Measurements from ENCODE around the gene KCNAB1.

Gene KCNAB1

GRCh38 chr3:156140001-156140595 lies 19.7 kb downstream of the KCNAB1 start:
- no peak for DNase-seq

DNA sequence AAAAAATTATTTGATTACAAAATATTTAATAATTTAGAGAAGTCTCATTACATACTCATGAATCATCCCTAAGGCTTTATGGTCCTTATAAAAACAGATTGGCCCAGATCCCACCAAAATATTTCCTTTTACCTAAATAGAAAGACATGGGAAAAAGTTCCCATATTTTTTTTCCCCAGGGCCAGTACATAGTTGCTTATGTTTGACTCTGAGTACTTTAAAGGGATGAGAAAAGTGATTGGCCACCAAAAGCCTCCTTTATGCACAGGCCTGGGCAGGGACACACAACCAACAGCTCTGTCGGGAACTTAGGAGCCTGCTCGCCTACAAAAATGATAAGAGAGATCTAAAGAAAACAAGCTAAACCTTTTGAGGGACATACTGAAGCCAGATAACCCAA lies 22.3 kb downstream of the KCNAB1 start:
- DNase-seq: no peak

- DNase-seq: no peak
Observed at GRCh38 chr3:156143136-156143535, 22.8 kb downstream of the KCNAB1 start.

DNA sequence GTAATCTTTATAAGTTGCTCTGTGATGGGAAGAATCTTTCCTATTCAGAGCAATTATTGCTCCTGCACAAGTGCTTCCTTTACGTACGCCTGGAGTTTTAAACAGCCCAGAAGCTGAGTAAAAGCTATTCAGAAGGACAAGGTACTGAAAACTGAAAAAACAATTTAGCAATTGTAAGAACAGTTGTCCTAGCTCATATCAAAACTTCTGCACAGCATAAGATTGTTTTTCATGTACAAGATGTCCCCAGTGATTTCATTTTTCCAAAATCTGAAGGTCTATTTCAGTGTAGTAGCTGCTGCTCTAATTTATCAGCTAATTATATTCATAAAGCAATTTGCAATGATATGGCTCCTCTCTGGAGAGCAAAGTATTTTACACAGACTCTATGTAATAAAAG lies 23.7 kb downstream of the KCNAB1 start:
- DNase-seq: no peak

- DNase-seq: no peak
Observed at GRCh38 chr3:156145866-156146265, 25.5 kb downstream of the KCNAB1 start.

DNA sequence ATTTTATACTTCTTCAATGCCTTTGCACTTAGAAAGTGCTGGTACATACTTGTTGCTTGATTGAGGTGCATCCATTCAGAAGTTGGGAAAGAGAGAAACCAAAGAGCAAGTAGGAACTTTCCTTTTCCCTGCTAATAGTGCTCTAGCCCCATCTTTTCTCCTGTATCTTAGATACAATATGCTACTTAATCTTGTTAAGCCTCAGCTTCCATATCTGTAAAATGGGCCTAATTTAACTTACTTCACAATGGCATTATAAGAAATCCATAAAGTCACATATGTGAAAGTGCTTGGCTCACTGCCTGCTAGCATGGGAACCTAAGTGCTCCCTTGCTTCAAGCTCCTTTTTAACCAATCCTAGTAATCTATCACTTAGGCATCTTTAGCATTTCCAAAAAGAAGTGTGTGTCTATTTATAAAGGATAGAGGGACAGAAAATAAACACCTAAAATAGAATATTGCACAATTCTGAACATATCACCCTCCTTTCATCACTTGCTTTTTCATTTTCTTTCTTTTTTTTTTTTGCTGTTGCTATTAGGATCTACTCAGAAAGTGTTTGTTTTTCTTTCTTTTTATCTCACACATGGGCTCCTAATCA lies 28.1 kb downstream of the KCNAB1 start:
- no peak for DNase-seq

DNA sequence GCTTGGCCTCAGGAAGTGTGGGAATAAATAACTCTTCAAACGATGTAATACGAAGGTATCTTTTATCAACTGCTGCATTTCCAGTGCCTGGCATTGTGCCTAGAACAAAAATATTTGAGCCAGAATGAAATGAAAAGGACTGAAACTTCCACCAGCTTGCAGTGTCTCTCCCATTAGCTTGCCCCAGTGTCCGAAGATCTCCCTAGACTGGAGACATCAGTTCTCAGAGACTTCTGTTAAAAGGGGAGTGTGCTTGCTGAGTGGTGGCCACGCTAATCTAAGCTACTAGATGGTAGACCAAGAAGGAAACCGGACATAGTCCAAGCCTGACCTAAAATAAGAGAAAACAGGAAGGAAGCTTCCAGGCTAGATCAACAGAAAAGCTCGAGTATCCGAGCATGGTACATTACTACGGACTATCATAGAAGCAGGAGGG lies 28.6 kb downstream of the KCNAB1 start:
- DNase-seq: peak in 1 of 2 experiments; percentile 15

DNA sequence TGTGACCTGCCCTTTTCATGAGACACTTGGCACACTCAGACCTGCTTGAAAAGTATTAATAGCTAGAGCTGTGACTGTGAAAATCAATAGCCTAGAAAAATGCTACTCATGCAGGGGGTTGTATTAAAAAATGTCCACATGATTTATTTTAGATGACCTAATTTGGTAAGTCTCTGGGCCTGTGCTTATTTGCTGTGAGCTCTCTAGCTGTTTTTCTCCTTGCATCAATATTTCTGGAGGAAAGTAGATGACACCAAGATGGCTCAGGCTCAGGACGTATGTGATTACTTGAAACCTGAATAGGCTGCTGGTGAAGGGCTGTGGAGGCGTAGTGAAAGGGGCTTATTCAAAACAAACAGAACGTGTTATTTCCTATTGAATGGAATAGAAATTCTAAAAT lies 29.5 kb downstream of the KCNAB1 start:
- no peak for DNase-seq

GRCh38 chr3:156150434-156151066 lies 30.2 kb downstream of the KCNAB1 start:
- DNase-seq: peak; percentile 67 to 80

DNA sequence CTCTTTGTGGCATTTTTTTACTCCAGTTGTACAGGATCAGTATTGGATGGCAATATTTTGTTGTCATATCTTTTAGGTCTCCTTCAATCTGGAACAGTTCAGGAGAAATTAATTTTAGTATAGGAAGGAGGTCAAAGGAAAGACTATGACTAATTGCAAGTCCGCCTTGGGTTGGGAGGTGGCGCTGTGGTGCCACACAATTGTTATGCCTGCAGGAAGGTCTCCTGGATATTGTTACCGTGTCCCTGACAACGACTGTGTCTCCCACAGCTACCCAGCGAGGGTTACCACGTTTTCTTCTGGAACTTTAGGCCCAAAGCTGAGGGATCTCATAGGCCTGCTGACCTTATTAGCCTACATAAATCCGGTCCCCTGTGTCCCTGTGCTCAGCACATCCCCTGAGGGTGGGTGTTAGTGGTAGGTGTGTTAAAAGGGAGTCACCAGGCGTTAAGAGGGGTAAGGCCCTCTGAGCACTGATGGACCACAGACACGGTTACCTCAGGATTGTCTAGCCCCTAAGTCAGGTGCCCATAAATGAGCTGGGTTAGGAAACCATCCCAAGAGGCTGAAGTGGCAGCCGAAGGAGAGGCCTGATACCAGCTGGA lies 31.5 kb downstream of the KCNAB1 start:
- DNase-seq: peak; percentile 75 to 76

DNA sequence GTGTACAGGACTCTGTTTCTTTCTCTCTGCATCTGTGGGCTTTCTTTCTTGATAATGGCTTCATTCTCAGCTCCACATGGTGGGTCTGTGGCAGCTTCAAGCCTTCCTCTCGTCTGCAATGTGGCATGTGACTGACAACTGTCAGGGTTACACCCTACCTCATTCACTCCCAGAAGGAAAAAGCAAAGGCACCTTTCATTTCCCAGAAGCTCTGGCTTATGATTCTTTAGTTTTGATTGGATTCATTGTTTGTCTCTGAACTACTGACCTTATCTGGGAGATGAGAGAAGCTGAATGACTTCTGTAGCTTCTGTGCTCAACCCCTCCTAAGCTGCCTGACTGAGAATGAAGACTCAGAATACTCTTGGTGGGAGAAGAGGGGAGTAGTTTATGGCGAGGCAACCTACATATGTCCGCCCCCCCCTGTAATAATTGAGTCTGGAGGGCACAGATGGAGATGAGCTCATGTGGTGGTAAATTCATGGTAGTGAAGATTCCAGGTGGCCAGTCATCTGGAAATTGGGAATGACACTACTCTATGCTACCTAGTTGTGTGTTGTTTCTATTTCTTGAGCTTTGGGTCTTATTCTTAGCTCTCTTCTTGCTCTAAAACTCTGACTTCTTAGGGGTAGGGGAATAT lies 38.4 kb downstream of the KCNAB1 start:
- no peak for DNase-seq

DNA sequence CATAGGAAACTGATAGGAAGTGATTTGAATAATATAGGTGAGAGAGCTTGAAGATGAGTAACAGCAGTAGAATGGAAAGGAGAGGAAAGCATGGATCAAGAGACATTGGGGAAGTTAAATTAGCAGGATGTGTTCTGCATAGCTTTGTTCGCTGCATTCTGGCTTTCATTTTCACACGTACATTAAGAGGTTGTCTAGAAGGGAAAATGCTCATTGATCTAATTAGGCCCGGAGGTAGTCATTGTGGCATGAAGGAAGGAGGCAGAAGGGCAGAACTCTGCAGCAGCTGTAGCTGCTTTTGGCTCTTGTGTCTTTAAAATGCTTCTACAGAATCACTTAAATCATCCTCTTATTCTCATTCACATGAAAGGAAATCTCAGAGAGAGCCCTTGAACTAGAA lies 40.3 kb downstream of the KCNAB1 start:
- peak in 1 of 2 experiments; percentile 36 for DNase-seq

DNA sequence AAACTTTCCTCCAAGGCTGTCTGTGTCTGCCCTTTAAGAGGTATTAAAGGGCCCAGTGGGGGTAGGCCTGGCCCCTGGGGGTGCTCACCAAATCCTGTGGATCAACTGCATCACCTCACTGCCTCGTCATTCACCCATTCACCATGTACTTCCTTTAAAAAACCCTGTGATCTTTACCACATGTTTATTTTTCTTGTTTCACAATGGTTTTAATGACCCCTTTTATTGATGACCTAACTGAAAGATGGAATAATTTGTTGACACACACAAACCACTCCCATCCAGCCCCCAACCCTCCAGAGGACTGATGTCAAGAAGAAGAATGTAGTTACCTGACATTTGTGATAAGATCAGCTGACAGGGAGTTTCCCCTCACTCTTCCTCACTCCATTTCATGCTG lies 40.8 kb downstream of the KCNAB1 start:
- no peak for DNase-seq

- DNase-seq: no peak
Observed at GRCh38 chr3:156163848-156164247, 43.5 kb downstream of the KCNAB1 start.

DNA sequence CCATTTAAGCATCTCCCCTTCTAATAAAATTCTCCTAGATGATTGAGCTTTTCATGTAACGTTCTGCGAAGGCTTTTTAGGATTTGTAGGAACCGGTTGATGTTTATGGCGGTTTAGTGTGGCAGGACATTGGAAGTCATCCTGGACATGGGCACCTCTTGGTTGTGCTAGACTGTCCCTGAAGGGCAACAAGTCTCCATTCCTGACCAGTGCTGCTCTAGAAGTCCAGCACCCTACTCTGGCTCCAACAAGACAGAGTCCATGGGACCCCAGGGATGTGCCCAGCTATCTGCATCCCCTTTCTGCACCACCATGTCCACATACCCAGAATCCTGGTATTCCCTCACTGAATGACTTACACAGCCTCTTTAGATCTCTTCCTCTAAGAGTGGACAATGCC lies 46.4 kb downstream of the KCNAB1 start:
- DNase-seq: no peak

- no peak for DNase-seq
Observed at GRCh38 chr3:156170571-156170970, 50.2 kb downstream of the KCNAB1 start.

DNA sequence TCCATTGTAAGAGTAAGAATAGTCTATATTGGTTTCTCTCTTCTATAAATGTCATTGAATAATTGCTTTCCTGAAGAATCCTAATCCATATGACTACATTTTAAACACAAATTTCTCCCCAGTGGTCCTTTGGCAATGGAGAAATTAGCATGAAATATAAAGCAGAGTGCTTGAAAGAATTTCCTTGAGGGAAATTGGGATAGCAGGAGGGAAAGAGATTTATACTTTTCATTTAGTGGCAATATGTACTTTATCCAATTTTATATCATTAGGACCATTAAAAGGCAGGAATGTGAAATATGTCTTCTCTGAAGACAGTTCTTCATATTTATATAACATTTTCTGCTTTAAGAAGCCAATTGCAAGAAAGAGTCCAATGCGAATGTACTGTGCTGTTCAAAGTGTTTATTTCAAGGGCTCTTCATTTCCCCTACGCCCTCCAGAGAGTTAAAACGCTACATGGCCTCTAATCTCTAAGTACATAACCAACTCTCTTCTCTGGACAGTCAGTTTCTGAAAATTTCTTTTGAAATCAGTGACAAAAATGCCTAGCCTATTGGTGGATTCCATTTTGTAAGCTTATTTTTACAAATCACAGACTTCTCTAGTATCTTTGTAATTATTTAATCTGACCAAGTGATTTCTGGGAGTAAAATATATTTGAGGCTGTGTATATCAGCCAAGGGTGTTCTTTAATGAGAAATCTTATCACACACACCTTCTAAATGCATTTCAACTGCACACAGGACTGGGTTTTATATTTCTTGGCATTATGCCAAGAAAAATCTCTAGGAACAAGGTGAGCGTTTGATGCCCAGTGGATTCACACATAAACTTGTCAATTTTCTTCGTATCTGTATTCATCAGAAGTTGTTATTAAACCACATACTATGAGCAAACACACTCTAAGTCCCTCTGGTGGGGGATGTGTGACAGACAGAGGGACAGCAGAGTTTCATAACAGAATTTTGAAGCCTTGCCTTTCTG lies 51.2 kb downstream of the KCNAB1 start:
- no peak for DNase-seq

DNA sequence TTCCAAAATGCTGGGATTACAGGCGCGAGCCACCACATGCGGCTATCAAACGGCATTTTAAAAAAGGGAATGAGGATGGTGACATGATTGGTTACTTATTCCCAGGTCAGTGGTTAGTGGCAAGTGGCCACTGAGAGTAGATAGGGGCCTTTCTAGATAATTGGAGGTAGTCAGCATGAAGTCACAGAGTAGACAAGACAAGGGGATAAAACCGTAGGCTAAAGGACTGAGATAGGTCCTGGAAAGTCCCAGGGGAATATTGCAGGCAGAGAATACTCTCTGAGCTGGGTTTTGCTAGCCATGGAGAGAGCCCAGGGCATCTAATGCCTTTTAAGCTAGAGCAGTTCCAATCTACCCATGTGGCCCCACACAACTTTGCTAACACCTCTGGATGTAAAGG lies 52.2 kb downstream of the KCNAB1 start:
- DNase-seq: no peak

DNA sequence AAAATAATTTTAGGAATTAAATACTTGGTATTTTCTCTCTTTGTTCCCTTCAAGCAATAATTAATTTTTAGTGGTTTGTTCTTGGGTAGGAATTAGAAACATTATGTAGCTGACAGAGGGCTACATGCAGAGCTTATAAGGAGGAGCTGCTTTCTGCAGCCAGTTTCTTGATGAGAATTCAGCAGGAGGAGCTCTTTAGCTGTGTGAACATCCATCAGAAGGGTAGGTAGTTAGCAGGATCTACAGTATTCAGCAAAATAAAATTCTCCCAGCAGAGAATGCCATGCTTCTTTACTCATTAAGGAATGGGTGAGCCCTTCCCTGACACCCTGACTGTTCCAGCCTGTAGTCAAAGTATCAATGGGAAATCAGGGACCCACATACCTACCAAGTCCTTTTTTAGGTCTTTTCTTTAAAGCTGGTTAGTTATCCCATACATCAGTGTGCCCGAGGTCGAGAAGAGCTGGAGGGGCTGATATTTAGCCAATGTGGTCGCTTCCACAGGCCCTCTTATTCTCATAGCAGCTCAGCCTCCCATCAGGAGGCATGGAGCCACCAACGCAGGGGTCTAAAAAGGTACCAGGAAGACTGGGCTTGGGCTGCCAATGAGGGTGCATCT lies 54.0 kb downstream of the KCNAB1 start:
- DNase-seq: peak; percentile 34 to 46

DNA sequence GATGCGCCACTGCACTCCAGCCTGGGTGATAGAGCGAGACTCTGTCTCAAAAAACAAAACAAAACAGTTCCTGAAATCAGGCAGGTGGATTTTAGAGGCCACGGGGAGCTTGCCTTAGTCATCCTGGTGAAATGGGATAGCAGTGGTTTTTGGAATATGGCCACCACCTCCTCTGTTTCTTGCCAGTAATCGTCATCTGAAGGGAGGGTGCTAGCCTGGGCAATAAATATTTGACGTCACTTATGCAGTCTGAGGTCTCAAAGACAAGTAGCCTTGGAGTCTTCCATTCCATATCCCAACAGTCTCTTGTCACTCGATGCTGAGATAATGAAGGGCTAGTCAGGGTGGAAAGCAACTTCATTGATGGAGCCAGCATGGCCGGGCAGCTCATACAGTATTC lies 55.2 kb downstream of the KCNAB1 start:
- DNase-seq: no peak

- no peak for DNase-seq
Observed at GRCh38 chr3:156176048-156176447, 55.7 kb downstream of the KCNAB1 start.

GRCh38 chr3:156176629-156177210 lies 56.3 kb downstream of the KCNAB1 start:
- DNase-seq: no peak

Measured in Kasumi-1 (cell line).